Activated CD8-positive, alpha-beta T cell treated with anti-CD3 and anti-CD28 coated beads for 36 hours (primary cell): ENCODE data around the gene IL24. TPM values are rescaled to one million over a fixed set of nuclear protein-coding genes. Genes with fewer than 3 reads are reported as not detected.

Experiments used
- ATAC-seq: fragments of 200-7000 bp; cut with Tn5 transposase; one replicate; pipeline ENCODE4 v1.10.0; 2021; ENCODE audit warnings: mild to moderate bottlenecking, moderate library complexity
- CTCF ChIA-PET: fragments of 350-600 bp; sonication (Branson Sonifier 250); formaldehyde crosslinking; loops from one replicate; lab custom pipeline; 2021; ENCODE audit warnings: antibody characterized with exemption; lab: Charles Lee
- POLR2A ChIA-PET: fragments of 350-600 bp; sonication (Branson Sonifier 250); formaldehyde crosslinking; loops from one replicate; lab custom pipeline; 2021; ENCODE audit warnings: antibody characterized with exemption; lab: Charles Lee
- DNase-seq: peaks from one replicate; pipeline ENCODE4 v3.0.0-alpha.2; 2020
- H3K27ac Mint-ChIP-seq: one replicate; pipeline ENCODE4 v1.8.0; 2021; ENCODE audit warnings: mild to moderate bottlenecking, mixed read lengths
- H3K27me3 Mint-ChIP-seq: one replicate; pipeline ENCODE4 v1.8.0; 2021; ENCODE audit warnings: mixed read lengths
- H3K36me3 Mint-ChIP-seq: one replicate; pipeline ENCODE4 v1.8.0; 2021; ENCODE audit warnings: low read depth, mixed read lengths
- H3K4me1 Mint-ChIP-seq: one replicate; pipeline ENCODE4 v1.8.0; 2021; ENCODE audit warnings: low read depth, mixed read lengths
- H3K4me3 Mint-ChIP-seq: one replicate; pipeline ENCODE4 v1.8.0; 2021; ENCODE audit warnings: mild to moderate bottlenecking, moderate library complexity, mixed read lengths
- H3K9me3 Mint-ChIP-seq: one replicate; pipeline ENCODE4 v1.8.0; 2021; ENCODE audit warnings: mixed read lengths
- CTCF ChIP-seq: fragments of 200-600 bp; IDR thresholded peaks from one replicate; pipeline ENCODE4 v1.8.0; 2022; ENCODE audit warnings: antibody characterized with exemption, mild to moderate bottlenecking
- intact Hi-C: fragments of 100-400 bp; cut with micrococcal nuclease; formaldehyde crosslinking; loops from one replicate; pipeline ENCODE4 v1.10.0; 2022
- total RNA-seq, 2 experiments: library from RNA; stranded (reverse); gene quantifications; one replicate each; pipeline ENCODE4 v1.2.3, GENCODE V29; 2021

IL24 gene
- total RNA-seq, 2 experiments from 2014 or later, result 0.54 to 0.81 TPM

- no peak for DNase-seq
- Mint-ChIP-seq H3K4me3 (no peak overlapping the region), H3K4me1 (peaks cover 18% of the 10 kb centered on the region), H3K36me3 (no peaks in the 10 kb centered on the region), H3K27ac (no peak overlapping the region), H3K9me3 (no peaks in the 10 kb centered on the region), H3K27me3 (no peaks in the 10 kb centered on the region)
- no peak for ATAC-seq
- intact Hi-C loops, result no loop called here
- ChIA-PET POLR2A (no interaction called here), CTCF (interaction anchor here (0.8 to 3.0 kb wide), 11 partner anchors 20 to 167 kb away, joined by 3 to 25 read pairs (median 5); partner anchors contain the start of gene IL20)
- no peak for TF ChIP-seq CTCF
These were observed 11.7 kb upstream of the IL24 start for GRCh38 chr1:206885341-206886060.

GRCh38 chr1:206886831-206887230 is 10.4 kb upstream of the IL24 start:
- TF ChIP-seq CTCF, result no peak
- H3K4me1 Mint-ChIP-seq, result peaks cover 27% of the 10 kb centered on the region
- H3K27me3 Mint-ChIP-seq, result no peaks in the 10 kb centered on the region
- H3K4me3 Mint-ChIP-seq, result no peak overlapping the region
- no peak for DNase-seq
- no peak for ATAC-seq
- intact Hi-C loops, result no loop called here
- H3K27ac Mint-ChIP-seq, result no peak overlapping the region
- H3K9me3 Mint-ChIP-seq, result no peaks in the 10 kb centered on the region
- ChIA-PET CTCF (interaction anchor here (0.6 to 3.0 kb wide), 7 partner anchors 10 to 890 kb away, joined by 3 to 16 read pairs (median 3); partner anchors contain the start of gene IL20), POLR2A (interaction anchor here (0.6 kb wide), 1 partner anchor 174 kb away, joined by 3 read pairs; no protein-coding TSS in a partner anchor)
- H3K36me3 Mint-ChIP-seq, result no peaks in the 10 kb centered on the region

- ChIA-PET POLR2A (interaction anchor here (0.7 kb wide), 1 partner anchor 13 kb away, joined by 3 read pairs; no protein-coding TSS in a partner anchor), CTCF (interaction anchor here (0.7 to 3.0 kb wide), 8 partner anchors 10 to 94 kb away, joined by 3 to 16 read pairs (median 4); partner anchors contain the start of genes IL20 and IL24)
- Mint-ChIP-seq H3K27me3 (no peaks in the 10 kb centered on the region), H3K9me3 (no peaks in the 10 kb centered on the region), H3K36me3 (no peaks in the 10 kb centered on the region), H3K4me1 (peaks cover 29% of the 10 kb centered on the region), H3K4me3 (no peak overlapping the region), H3K27ac (no peak overlapping the region)
- no peak for TF ChIP-seq CTCF
- DNase-seq, result no peak
- ATAC-seq, result no peak
- intact Hi-C loops, result no loop called here
These were observed 9.5 kb upstream of the IL24 start for GRCh38 chr1:206887701-206888100.

GRCh38 chr1:206890125-206891060 is 6.8 kb upstream of the IL24 start:
- H3K4me3 Mint-ChIP-seq, result no peak overlapping the region
- intact Hi-C loops, result no loop called here
- ATAC-seq, result peak; percentile 65
- no peaks in the 10 kb centered on the region for H3K36me3 Mint-ChIP-seq
- no peak for DNase-seq
- ChIA-PET CTCF (interaction anchor here (0.6 to 2.9 kb wide), 4 partner anchors 7 to 45 kb away, joined by 3 to 14 read pairs (median 6); partner anchors contain the start of gene IL20), POLR2A (interaction anchor here (0.9 kb wide), 1 partner anchor 11 kb away, joined by 4 read pairs; no protein-coding TSS in a partner anchor)
- H3K4me1 Mint-ChIP-seq, result peaks cover 49% of the 10 kb centered on the region
- no peak for TF ChIP-seq CTCF
- H3K9me3 Mint-ChIP-seq, result no peaks in the 10 kb centered on the region
- H3K27ac Mint-ChIP-seq, result peak overlapping the region; percentile 4
- H3K27me3 Mint-ChIP-seq, result no peaks in the 10 kb centered on the region
